GM21390 (cell line): ENCODE results near the gene MATR3.
"Not testable (repeated sequence)": the region's sequence is repeated elsewhere in the genome, so short reads cannot be mapped to it uniquely, and the experiment has no call there.

Experiments
- ATAC-seq: cut with Tn5 transposase; IDR thresholded peaks from one replicate; pipeline ENCODE4 v1.9.1; 2021; ENCODE audit not compliant: unreplicated experiment

The MATR3 gene

GRCh38 chr5:139296862-139297326 lies 3.4 kb downstream of the MATR3 start:
- no peak for ATAC-seq

GRCh38 chr5:139297439-139298133 lies 4.0 kb downstream of the MATR3 start:
- ATAC-seq = no peak

GRCh38 chr5:139298242-139298641 lies 4.7 kb downstream of the MATR3 start:
- ATAC-seq = no peak

- no peak for ATAC-seq
Observed at GRCh38 chr5:139299486-139299885, 5.9 kb downstream of the MATR3 start.

- ATAC-seq = no peak
Observed at GRCh38 chr5:139301808-139302499, 8.4 kb downstream of the MATR3 start.

- no peak for ATAC-seq
Observed at GRCh38 chr5:139304391-139305324, 11.1 kb downstream of the MATR3 start.

GRCh38 chr5:139306197-139306596 lies 12.7 kb downstream of the MATR3 start:
- ATAC-seq = no peak

GRCh38 chr5:139306628-139307379 lies 13.3 kb downstream of the MATR3 start:
- no peak for ATAC-seq

GRCh38 chr5:139308797-139309196 lies 15.3 kb downstream of the MATR3 start:
- ATAC-seq = no peak

GRCh38 chr5:139310715-139311186 lies 17.2 kb downstream of the MATR3 start:
- not testable (repeated sequence) for ATAC-seq

- no peak for ATAC-seq
Observed at GRCh38 chr5:139312075-139312474, 18.5 kb downstream of the MATR3 start.

GRCh38 chr5:139314276-139314675 lies 20.7 kb downstream of the MATR3 start:
- ATAC-seq = no peak

- ATAC-seq = no peak
Observed at GRCh38 chr5:139315056-139315615, 21.6 kb downstream of the MATR3 start.

- ATAC-seq = no peak
Observed at GRCh38 chr5:139335811-139336210, 42.3 kb downstream of the MATR3 start.

- no peak for ATAC-seq
Observed at GRCh38 chr5:139340051-139340450, 46.5 kb downstream of the MATR3 start.

- ATAC-seq = no peak
Observed at GRCh38 chr5:139341187-139341688, 47.7 kb downstream of the MATR3 start.

GRCh38 chr5:139341689-139342422 lies 48.3 kb downstream of the MATR3 start, which contains the start of gene PAIP2:
PAIP2 (plus strand) TSS chr5:139341854; CDS start chr5:139363785, 21,931 bp downstream.
- peak; percentile 92 for ATAC-seq

- peak; percentile 48 for ATAC-seq
Observed at GRCh38 chr5:139342423-139342723, 48.8 kb downstream of the MATR3 start.

- ATAC-seq = no peak
Observed at GRCh38 chr5:139343476-139343875, 49.9 kb downstream of the MATR3 start.
